ENCODE results near the gene FBXL19.

Gene FBXL19

DNA sequence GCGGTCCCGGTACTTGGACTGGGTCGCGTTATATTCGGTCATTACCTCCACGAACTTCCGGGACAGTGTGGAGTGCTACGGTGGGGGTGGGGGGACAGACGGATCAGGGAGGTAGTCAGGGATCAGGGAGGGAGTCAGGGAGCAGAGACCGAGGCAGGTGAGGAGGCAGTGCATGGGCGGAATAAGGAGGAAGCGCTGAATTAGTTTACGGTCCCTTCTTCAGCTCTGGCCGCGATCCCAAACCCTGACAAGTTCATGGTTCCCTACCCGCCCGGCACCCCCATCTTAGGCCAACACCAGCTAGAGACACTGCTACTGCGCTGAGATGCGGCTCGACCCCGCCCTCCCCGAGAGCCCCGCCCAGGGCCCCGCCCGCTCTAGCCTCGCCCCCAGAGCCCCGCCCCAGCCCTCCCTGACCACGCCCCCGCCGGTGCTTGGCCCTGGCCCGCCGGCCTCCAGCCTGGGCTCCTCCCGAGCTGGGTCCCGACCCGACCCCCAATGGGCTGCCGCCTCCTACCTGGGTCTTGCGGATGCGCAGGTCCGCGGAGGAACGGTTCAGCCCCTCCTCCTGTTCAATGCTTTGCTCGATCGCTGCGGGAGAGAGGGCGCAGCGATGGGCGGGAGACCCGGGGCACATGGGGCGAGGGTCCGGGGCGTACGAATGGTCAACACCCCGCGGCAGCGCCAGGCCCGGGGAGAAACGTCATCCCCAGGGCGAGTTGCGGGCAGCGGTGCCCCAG, 73.8 kb downstream of the FBXL19 start (continued):
- TF ChIP-seq, protein P1, sequence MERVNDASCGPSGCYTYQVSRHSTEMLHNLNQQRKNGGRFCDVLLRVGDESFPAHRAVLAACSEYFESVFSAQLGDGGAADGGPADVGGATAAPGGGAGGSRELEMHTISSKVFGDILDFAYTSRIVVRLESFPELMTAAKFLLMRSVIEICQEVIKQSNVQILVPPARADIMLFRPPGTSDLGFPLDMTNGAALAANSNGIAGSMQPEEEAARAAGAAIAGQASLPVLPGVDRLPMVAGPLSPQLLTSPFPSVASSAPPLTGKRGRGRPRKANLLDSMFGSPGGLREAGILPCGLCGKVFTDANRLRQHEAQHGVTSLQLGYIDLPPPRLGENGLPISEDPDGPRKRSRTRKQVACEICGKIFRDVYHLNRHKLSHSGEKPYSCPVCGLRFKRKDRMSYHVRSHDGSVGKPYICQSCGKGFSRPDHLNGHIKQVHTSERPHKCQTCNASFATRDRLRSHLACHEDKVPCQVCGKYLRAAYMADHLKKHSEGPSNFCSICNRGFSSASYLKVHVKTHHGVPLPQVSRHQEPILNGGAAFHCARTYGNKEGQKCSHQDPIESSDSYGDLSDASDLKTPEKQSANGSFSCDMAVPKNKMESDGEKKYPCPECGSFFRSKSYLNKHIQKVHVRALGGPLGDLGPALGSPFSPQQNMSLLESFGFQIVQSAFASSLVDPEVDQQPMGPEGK (tag by site-specific recombination; IDR thresholded peaks at IDR 0.05) = peak; percentile 74
- TF ChIP-seq ZNF169 (tag by site-specific recombination; IDR thresholded peaks at IDR 0.05) = no peak
- TF ChIP-seq ZNF311 (tag by site-specific recombination; IDR thresholded peaks at IDR 0.05; ENCODE audit: borderline replicate concordance) = no peak
- TF ChIP-seq, protein P2, sequence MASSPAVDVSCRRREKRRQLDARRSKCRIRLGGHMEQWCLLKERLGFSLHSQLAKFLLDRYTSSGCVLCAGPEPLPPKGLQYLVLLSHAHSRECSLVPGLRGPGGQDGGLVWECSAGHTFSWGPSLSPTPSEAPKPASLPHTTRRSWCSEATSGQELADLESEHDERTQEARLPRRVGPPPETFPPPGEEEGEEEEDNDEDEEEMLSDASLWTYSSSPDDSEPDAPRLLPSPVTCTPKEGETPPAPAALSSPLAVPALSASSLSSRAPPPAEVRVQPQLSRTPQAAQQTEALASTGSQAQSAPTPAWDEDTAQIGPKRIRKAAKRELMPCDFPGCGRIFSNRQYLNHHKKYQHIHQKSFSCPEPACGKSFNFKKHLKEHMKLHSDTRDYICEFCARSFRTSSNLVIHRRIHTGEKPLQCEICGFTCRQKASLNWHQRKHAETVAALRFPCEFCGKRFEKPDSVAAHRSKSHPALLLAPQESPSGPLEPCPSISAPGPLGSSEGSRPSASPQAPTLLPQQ (tag by site-specific recombination; IDR thresholded peaks at IDR 0.05) = peak; percentile 96
- peak; percentile 12; the same call in 1 of the 2 replicates for TF ChIP-seq ZNF146 (tag by site-specific recombination; IDR thresholded peaks at IDR 0.05)
- TF ChIP-seq ZFP69B (tag by site-specific recombination; IDR thresholded peaks at IDR 0.05) = peak; percentile 85
- TF ChIP-seq ZIC2 (tag by site-specific recombination; IDR thresholded peaks at IDR 0.05) = peak; percentile 44; the same call in 1 of the 2 replicates
- peak; percentile 75; the same call in 1 of the 2 replicates for TF ChIP-seq KLF8 (tag by site-specific recombination; IDR thresholded peaks at IDR 0.05)
- no peak for TF ChIP-seq ZNF350 (tag by site-specific recombination; IDR thresholded peaks at IDR 0.05)
- TF ChIP-seq, protein P3, sequence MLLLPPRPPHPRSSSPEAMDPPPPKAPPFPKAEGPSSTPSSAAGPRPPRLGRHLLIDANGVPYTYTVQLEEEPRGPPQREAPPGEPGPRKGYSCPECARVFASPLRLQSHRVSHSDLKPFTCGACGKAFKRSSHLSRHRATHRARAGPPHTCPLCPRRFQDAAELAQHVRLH (tag by site-specific recombination; IDR thresholded peaks at IDR 0.05) = no peak
- TF ChIP-seq, protein P4, sequence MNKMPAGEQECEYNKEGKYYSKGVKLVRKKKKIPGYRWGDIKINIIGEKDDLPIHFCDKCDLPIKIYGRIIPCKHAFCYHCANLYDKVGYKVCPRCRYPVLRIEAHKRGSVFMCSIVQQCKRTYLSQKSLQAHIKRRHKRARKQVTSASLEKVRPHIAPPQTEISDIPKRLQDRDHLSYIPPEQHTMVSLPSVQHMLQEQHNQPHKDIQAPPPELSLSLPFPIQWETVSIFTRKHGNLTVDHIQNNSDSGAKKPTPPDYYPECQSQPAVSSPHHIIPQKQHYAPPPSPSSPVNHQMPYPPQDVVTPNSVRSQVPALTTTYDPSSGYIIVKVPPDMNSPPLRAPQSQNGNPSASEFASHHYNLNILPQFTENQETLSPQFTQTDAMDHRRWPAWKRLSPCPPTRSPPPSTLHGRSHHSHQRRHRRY (tag by site-specific recombination; IDR thresholded peaks at IDR 0.05) = no peak
- TF ChIP-seq ZFP37 (tag by site-specific recombination; IDR thresholded peaks at IDR 0.05) = no peak
- TF ChIP-seq, protein P5, sequence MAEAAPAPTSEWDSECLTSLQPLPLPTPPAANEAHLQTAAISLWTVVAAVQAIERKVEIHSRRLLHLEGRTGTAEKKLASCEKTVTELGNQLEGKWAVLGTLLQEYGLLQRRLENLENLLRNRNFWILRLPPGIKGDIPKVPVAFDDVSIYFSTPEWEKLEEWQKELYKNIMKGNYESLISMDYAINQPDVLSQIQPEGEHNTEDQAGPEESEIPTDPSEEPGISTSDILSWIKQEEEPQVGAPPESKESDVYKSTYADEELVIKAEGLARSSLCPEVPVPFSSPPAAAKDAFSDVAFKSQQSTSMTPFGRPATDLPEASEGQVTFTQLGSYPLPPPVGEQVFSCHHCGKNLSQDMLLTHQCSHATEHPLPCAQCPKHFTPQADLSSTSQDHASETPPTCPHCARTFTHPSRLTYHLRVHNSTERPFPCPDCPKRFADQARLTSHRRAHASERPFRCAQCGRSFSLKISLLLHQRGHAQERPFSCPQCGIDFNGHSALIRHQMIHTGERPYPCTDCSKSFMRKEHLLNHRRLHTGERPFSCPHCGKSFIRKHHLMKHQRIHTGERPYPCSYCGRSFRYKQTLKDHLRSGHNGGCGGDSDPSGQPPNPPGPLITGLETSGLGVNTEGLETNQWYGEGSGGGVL (tag by site-specific recombination; IDR thresholded peaks at IDR 0.05) = peak; percentile 47
- no peak for TF ChIP-seq ZNF529 (tag by site-specific recombination; IDR thresholded peaks at IDR 0.05; ENCODE audit: insufficient replicate concordance)
- TF ChIP-seq, protein P6, sequence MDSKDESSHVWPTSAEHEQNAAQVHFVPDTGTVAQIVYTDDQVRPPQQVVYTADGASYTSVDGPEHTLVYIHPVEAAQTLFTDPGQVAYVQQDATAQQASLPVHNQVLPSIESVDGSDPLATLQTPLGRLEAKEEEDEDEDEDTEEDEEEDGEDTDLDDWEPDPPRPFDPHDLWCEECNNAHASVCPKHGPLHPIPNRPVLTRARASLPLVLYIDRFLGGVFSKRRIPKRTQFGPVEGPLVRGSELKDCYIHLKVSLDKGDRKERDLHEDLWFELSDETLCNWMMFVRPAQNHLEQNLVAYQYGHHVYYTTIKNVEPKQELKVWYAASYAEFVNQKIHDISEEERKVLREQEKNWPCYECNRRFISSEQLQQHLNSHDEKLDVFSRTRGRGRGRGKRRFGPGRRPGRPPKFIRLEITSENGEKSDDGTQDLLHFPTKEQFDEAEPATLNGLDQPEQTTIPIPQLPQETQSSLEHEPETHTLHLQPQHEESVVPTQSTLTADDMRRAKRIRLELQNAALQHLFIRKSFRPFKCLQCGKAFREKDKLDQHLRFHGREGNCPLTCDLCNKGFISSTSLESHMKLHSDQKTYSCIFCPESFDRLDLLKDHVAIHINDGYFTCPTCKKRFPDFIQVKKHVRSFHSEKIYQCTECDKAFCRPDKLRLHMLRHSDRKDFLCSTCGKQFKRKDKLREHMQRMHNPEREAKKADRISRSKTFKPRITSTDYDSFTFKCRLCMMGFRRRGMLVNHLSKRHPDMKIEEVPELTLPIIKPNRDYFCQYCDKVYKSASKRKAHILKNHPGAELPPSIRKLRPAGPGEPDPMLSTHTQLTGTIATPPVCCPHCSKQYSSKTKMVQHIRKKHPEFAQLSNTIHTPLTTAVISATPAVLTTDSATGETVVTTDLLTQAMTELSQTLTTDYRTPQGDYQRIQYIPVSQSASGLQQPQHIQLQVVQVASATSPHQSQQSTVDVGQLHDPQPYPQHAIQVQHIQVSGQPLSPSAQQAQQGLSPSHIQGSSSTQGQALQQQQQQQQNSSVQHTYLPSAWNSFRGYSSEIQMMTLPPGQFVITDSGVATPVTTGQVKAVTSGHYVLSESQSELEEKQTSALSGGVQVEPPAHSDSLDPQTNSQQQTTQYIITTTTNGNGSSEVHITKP (tag by site-specific recombination; IDR thresholded peaks at IDR 0.05) = peak; percentile 96
- peak; percentile 42; the same call in 1 of the 2 replicates for TF ChIP-seq ZNF501 (tag by site-specific recombination; IDR thresholded peaks at IDR 0.05)
- peak; percentile 100 for TF ChIP-seq ZBTB48 (tag by site-specific recombination; IDR thresholded peaks at IDR 0.05)
- no peak for TF ChIP-seq SALL2 (tag by site-specific recombination; IDR thresholded peaks at IDR 0.05; ENCODE audit: borderline replicate concordance)
- no peak for TF ChIP-seq SETDB1 (IDR thresholded peaks at IDR 0.05; ENCODE audit: insufficient read length, low read length)
- TF ChIP-seq KLF9 (tag by site-specific recombination; IDR thresholded peaks at IDR 0.05; ENCODE audit: low read depth) = peak; percentile 95
- TF ChIP-seq, protein P7, sequence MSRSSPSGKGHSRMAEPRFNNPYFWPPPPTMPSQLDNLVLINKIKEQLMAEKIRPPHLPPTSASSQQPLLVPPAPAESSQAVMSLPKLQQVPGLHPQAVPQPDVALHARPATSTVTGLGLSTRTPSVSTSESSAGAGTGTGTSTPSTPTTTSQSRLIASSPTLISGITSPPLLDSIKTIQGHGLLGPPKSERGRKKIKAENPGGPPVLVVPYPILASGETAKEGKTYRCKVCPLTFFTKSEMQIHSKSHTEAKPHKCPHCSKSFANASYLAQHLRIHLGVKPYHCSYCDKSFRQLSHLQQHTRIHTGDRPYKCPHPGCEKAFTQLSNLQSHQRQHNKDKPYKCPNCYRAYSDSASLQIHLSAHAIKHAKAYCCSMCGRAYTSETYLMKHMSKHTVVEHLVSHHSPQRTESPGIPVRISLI (tag by site-specific recombination; IDR thresholded peaks at IDR 0.05) = no peak
- TF ChIP-seq, protein P8, sequence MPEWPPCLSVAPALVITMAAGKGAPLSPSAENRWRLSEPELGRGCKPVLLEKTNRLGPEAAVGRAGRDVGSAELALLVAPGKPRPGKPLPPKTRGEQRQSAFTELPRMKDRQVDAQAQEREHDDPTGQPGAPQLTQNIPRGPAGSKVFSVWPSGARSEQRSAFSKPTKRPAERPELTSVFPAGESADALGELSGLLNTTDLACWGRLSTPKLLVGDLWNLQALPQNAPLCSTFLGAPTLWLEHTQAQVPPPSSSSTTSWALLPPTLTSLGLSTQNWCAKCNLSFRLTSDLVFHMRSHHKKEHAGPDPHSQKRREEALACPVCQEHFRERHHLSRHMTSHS (tag by site-specific recombination; IDR thresholded peaks at IDR 0.05) = no peak
- peak; percentile 99 for TF ChIP-seq ZNF600 (tag by site-specific recombination; IDR thresholded peaks at IDR 0.05)
- TF ChIP-seq MYNN (tag by site-specific recombination; IDR thresholded peaks at IDR 0.05; ENCODE audit: borderline replicate concordance) = no peak
